GM12801 (cell line): ENCODE results near the gene SRGAP3.

Source experiments
- CTCF ChIP-seq: IDR thresholded peaks from one replicate; pipeline ENCODE4 v1.5.1; 2011; ENCODE audit warnings: control low read depth; ENCODE audit not compliant: insufficient read length; ENCODE audit errors: extremely low read depth

The SRGAP3 gene

GRCh38 chr3:9290566-9290965 lies 41.1 kb upstream of the SRGAP3 start:
- TF ChIP-seq CTCF: no peak

GRCh38 chr3:9280451-9281219 lies 31.2 kb upstream of the SRGAP3 start:
- no peak for TF ChIP-seq CTCF

- no peak for TF ChIP-seq CTCF
Observed at GRCh38 chr3:9279966-9280365, 30.5 kb upstream of the SRGAP3 start.

GRCh38 chr3:9278498-9278897 lies 29.1 kb upstream of the SRGAP3 start:
- TF ChIP-seq CTCF: no peak

- no peak for TF ChIP-seq CTCF
Observed at GRCh38 chr3:9278085-9278484, 28.6 kb upstream of the SRGAP3 start.

- TF ChIP-seq CTCF: no peak
Observed at GRCh38 chr3:9276761-9277370, 27.4 kb upstream of the SRGAP3 start.

GRCh38 chr3:9271903-9272302 lies 22.5 kb upstream of the SRGAP3 start:
- no peak for TF ChIP-seq CTCF
